Measurements from ENCODE around the gene LRMDA. TPM values are rescaled to one million over a fixed set of nuclear protein-coding genes. Genes with fewer than 3 reads are reported as not detected.
"Not testable (repeated sequence)": the region's sequence is repeated elsewhere in the genome, so short reads cannot be mapped to it uniquely, and the experiment has no call there.

Gene LRMDA
- total RNA-seq, 1 donor from 2014 or later: not detected

- intact Hi-C loops (cut with micrococcal nuclease): no loop called here
These were observed 1123.1 kb downstream of the LRMDA start for GRCh38 chr10:76554478-76554877.

DNA sequence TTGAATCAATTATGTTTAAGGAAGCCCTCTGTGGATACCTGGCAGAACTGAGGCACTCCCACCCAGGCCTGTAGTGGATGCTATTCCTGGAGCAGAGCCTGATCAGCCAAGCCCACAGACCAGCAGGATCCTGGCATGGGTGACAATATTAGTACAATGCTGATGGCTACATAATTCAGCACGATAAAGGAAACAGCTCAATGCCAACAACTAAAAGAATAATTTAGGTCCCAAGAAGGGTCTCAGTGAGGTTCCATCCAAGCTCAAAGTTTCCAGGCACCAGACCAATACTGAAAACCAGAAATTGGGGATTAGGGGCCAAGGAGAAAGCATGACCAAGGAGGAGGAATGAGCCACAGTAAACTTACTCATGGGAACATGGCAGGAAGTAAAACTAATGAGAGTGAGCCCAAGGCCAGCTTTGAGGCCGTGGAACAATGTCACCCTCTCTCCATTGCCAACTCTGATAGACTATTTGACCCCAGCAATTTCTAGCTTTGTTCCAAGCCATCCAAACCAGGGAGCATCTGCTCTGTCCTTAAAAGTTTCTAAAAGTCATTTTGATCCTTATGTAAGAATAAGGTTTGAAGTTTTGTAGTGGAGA, 1123.7 kb downstream of the LRMDA start:
- intact Hi-C loops (cut with micrococcal nuclease): no loop called here

- intact Hi-C loops (cut with micrococcal nuclease): no loop called here
These were observed 1125.9 kb downstream of the LRMDA start for GRCh38 chr10:76557366-76557765.

DNA sequence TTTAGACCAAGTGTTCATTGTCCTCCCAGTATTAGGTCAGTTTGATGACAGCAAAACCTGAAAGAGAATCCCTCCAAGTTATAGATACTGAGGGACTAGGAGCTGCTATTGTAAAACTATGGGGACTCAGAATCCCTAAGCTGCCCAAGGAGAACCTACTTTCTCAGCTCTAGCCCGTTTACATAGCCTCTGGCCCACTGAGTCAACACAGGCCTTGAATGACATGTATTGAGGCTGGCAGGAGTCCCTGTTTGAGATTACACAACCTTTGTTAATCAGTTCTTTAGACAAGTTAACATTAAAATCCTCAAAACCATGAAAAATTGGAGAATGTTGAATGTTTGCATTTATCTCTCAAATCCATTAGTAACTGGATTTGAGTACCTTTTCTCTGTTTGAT, 1127.2 kb downstream of the LRMDA start:
- intact Hi-C loops (cut with micrococcal nuclease): no loop called here

DNA sequence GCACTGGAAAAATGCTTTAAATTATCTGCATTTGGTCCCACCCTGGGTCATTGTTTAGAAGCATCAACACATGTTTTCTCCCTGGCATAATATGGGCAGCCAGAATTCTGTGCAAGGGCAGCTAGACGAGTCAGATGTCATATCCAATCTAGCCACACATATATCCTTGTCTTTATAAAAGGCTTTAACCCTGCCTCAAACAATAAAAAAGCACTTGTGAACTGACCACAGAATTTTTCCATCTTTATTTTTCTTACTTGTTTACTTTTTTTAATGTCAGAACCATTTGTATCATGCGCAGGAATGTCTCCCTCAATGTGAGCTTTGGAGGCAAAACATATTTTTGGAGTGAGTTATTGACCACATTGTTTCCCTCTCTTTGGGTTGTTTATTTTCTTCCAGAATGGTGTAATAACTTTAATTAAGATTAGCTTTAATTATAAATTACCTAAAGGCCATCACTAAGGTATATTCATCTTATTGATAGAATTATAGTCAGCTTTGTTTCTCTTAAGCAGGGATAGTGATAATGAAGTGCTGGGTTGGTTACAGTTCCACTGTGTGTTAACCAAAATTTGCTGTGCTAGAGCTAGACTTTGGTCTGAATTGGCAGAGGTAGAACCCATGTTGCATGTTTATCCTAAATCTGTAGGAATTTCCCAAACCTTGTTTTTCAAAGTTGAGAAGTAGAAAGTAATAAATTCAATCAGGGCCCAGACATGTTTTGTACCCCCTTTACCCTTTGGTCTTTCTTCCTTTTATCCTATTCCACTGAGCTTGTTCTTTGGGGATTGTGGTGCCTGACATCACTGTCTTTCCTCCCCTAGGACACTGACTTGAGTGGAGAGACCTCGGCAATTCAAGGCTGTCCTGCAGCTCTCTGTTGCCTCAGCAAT, 1127.8 kb downstream of the LRMDA start:
- intact Hi-C loops (cut with micrococcal nuclease): no loop called here

- intact Hi-C loops (cut with micrococcal nuclease): no loop called here
These were observed 1128.4 kb downstream of the LRMDA start for GRCh38 chr10:76559892-76560220.

- intact Hi-C loops (cut with micrococcal nuclease): no loop called here
These were observed 1128.9 kb downstream of the LRMDA start for GRCh38 chr10:76560338-76560737.

GRCh38 chr10:76563286-76563685, 1131.9 kb downstream of the LRMDA start:
- intact Hi-C loops (cut with micrococcal nuclease): no loop called here

GRCh38 chr10:76572021-76572420, 1140.6 kb downstream of the LRMDA start:
- intact Hi-C loops (cut with micrococcal nuclease): no loop called here

DNA sequence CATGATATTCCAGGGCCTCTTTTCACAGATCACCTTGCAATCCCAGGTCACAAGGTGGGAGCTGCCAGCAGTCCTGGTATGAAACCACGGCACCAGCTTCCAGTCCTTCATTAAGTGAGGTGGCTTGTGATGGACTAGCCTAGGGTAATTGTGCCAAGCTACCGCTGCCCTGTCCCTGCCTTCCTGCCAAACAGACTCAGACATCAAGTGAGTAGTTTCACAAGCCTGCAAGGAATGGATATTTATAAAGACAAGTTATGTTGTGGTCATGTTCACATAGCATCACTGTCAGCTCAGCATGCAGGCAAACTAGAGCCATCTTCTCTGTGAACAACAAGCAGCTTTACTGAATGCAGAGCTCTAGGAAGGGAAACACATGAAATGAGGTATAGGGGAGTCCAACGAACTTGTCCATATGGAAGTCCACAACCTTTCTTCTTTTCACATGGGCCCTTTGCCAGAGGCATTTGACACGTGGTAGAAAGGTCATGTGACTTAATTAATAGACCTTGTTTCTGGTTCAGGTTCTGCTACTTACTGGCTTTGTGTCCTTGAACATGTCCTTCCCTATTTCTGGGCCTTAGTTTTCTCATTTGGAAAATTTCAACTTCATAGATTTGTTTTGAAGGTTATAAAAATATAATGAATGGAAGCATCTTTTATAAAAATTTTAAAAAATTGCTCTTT, 1145.0 kb downstream of the LRMDA start:
- intact Hi-C loops (cut with micrococcal nuclease): no loop called here

GRCh38 chr10:76577455-76577854, 1146.0 kb downstream of the LRMDA start:
- intact Hi-C loops (cut with micrococcal nuclease): no loop called here

- intact Hi-C loops (cut with micrococcal nuclease): no loop called here
These were observed 1150.3 kb downstream of the LRMDA start for GRCh38 chr10:76581506-76582256.

GRCh38 chr10:76582531-76582930, 1151.1 kb downstream of the LRMDA start:
- intact Hi-C loops (cut with micrococcal nuclease): no loop called here

DNA sequence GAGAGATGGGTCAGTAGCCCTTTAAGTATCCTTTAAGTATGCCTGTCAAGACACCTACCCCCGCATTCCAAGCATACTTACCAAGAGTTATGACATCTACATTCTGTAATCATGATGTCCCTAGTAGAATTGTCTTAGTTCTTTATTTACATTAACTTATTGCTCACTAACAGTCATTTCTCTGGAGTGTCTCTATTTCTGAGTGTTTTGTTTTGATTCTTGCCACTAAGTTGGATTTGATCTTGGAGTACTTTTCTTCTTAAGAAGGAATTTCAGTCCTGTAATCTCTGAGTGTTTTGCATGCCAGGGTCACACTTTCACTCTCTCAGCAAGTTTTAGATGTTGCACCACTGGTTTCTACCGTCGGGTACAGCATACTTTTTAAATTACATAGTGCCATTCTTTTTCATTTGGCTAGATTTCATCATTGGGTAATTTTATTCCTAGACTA, 1152.3 kb downstream of the LRMDA start:
- intact Hi-C loops (cut with micrococcal nuclease): no loop called here

GRCh38 chr10:76584466-76584865, 1153.0 kb downstream of the LRMDA start:
- intact Hi-C loops (cut with micrococcal nuclease): not testable (repeated sequence)

Other genes with a start within 250 kb of the LRMDA start
- 142 and 143 TPM in 2 replicates for gene VDAC2, start 220.8 kb upstream of the LRMDA start, total RNA-seq
- 31.2 and 34.0 TPM in 2 replicates for gene COMTD1, start 195.7 kb upstream of the LRMDA start, total RNA-seq
- 0.07 and 0.18 TPM in 2 replicates for gene ZNF503, start 29.9 kb upstream of the LRMDA start, total RNA-seq